ENCODE data around the gene DNAH7.

Gene DNAH7

DNA sequence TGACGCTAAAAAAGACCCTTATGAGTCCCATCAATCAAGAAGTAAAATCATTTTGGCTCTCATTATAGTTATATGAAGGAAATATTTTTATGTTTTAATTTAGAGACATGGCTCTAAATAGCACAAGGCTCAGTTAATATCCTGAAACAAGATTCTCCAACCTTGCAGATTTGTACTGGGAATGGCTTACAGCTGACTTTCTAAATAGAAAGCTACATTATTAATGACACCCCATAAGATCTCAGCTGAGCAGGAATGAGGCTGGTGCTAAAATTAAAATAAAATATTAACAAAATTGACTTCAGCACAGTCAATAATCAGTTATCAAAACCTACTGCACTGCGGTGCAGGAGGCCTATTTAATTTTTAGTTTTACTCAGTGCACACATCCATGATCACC is 274.8 kb downstream of the DNAH7 start:
- no peak for DNase-seq

DNA sequence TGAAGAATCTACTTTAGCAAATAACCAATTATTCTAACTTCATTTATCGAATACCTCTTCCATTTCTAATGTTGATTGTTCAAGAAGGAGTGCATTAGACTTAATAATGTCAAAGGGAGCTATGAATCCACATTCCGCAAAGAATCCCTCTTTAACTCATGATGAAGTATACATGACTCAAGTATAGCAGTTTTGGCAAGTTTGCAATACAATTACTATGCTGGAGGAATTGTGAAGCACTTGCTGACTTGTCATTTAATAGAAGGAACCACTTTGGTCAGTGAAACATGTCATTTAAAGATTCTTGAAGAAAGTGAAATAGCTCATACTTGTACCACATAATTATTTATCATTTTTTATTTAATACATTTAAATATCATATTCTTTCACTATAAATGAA is 286.5 kb downstream of the DNAH7 start:
- no peak for DNase-seq

DNA sequence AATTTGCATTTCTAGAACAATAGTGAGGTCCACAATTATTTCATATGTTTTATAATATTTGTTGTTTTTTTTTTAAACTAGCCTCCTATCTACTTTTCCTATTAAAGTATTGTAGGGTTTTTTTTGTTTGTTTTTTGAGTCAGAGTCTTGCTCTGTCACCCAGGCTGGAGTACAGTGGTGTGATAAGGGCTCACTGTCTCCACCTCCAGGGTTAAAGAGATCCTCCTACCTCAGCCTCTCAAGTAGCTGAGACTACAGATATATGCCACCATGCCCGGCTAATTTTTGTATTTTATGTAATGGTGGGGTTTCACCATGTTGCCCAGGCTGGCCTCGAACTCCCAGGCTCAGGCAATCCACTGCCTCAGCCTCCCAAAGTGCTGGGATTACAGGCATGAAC is 289.1 kb downstream of the DNAH7 start:
- no peak for DNase-seq

DNA sequence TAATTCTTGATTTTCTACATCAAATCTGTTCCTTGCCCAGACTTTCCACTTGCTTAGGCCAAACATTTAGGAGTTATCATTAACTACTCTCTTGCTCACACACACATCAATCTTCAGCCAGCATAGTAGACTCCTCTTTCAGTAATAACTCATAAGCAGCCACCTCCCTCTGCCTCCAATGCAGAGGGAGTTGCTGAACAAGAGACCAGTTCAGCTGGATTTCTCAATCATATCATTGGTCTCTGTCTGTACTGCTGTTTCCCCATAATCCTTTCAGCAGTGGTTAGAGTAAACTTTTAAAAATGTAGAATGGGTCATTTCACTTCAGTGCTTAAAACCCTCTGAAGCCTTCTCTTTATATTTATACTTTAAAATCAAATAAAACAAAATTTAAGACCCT is 298.7 kb downstream of the DNAH7 start:
- no peak for DNase-seq

DNA sequence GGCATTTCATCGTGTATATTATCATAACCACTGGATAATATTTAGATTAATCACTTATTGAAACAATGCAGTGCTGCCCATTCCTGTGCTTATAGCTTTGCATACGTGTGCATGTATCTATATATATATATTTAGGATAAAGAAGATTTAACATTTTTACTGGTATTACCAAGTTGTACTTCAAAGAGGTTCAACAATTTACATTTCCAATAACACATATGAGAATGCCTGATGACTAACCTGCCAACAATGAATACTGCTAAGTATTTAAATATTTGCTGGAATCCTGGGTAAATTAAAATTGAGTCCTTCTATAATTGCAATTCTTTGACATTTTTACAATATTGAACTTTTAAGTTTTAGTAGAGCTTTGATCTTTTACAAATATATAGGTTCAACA is 300.2 kb downstream of the DNAH7 start:
- no peak for DNase-seq

DNA sequence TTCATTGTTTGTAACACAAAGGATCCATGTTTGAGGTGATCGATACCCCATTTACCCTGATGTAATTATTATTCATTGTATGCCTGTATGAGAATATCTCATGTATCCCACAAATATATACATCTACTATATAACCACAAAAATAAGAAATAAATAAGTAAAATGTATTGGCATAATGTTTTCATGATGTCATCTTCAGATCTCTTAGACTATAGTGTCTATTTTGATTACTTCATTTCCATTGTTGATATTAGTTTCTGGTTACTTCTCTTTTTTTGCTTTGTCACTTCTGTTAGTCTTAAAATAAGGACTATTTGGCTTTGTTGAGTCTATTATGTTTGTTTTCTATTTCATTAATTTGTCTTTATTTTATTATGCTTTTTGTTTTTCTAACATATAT is 301.9 kb downstream of the DNAH7 start:
- DNase-seq, result no peak

DNA sequence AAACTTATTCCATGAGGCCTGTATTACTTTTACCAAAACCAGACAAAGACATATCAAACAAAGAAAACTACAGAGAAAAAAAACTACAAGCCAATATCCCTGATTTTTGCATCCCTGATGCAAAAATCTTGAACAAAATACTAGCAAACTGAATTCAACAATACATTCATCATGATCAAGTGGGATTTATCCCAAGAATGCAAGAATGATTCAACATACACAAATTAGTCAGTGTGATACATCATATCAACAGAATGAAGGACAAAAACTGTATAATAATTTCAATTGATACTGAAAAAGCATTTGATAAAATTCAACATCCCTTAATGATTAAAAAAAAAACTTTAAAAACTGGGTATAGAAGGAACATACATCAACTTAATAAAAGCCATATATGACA is 304.8 kb downstream of the DNAH7 start:
- DNase-seq, result no peak

DNA sequence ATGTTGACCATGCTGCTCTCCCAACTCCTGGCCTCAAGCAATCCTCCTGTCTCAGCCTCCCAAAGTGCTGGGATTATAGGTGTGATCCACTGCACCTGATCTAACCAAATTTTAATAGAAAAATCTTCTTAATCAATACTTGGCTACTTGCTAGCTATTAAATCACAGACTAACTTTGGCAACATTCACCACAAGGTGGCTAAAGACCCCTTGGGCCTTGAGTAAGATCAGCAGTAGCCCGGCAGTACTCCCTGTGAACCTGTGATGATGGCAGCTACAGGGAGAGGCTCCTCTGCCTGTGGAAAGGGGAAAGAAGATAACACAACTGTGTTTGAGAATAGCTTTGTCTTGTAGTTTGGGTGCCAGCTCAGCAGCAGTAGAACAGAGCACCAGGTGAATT is 308.8 kb downstream of the DNAH7 start:
- DNase-seq, result no peak

DNA sequence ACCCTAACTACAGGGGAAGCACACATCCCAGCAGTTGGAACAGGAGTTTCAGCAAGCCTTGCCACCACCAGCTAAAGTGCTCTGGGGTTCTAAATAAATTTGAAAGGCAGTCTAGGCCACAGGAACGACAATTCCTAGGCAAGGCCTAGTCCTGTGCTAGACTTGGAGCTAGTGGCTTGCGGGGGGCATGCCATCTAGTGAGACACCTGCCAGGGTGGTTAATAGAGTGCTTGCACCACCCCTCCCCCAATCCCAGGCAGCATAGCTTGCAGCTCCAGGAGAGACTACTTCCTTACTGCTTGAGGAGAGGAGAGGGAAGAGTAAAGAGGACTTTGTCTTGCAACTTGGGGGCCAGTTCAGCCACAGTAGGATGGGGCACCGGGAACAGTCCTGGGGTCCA is 309.8 kb downstream of the DNAH7 start:
- no peak for DNase-seq

DNA sequence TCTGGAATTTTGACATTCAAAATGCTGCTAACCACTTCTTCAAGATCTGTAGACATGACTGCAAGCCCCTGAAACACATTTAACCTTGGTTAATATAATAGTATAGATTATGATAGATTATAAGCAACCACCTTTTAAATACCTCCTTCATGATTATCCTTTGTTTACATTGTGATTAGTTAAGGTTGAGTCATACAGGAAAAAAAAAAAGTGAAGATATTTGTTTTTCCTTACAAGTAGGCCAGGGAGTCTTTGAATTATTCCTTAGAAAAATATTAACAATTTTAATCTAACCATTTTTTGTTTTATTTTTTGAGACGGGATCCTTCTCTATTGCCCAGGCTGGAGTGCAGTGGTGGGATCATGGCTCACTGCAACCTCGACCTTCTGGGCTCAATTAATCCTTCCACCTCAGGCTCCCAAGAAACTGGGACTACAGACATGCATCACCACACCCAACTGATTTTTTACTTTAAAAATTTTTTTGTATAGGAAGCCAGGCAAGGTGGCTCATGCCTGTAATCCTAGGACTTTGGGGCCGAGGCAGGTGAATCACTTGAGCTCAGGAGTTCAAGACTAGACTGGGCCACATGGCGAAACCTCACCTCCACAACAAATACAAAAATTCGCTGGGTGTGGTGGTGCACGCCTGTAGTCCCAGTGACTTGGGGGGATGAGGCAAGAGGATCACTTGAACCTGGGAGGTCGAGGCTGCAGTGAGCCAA is 312.3 kb downstream of the DNAH7 start:
- no peak for DNase-seq

DNA sequence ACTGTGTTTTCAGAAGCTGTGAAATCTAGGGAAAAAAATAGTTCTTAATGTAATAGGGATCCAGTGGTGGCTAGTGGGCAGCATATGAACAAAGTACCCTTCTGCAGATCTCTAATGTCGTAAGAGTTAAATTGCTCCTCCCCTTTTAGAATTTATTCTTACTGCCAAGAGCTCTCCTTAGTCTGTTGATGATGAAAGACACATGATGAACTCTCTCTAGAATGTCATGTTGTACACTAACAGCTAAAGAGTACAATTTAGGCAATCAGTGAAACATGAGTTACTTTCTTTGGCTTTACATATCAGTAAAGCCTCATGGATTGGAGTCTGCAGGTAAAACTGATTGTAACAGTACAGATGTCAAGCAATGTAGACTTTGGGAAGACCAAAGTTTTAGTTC is 327.4 kb downstream of the DNAH7 start:
- no peak for DNase-seq

DNA sequence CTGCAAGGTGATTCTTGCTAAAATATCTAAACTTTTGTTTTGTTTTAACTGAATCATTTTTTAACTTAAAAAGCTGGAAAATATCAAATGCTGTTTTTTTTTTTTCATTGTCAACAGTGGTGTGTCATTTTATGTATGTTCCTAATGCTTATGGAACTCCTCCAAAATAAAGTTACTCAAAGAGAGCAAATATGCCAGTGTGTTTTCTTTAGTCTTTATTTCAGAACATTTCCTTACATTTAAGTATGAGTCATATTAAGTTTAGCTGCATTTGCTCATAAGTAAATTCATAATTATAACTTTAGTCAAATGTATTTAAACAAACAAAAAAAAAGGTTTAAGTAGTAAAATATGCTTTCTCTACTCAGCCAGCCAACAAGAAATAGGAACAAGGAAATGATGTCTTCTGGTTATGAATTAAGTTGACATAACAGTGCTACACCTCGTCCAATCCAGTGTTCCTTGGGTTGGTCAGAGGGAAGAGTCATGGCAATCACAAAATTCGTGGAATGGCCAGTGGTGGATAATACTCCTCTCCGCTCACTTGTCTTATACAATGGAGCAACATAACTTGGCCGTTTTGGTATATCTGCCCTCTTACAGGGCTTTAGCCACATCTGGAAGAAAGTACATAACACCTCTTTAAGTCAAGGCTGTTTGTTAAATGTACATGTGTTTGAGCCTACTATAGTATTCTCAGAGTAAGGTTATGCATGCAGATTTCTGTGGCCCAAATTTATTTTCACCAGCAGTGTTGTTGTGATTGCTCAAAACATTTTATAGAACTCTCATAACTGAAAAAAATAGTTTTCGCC is 330.9 kb downstream of the DNAH7 start:
- no peak for DNase-seq

DNA sequence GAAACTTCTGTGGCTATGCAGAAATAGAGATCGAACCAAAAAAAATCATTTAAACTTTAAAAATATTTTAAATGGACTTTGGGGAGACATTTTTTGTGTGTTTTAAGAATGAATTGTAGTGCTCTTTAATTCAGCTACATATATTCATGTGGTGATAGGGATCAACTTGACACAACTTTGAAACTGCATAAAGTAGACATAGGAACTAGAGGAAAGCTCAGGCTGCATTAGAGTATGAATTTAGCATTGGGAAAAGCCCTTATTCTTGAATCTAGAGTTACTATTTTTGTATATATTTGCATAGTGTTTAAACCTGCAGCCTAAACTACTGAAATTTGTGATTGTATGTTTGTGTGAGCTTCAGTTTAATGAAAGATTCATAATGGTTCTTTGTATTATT is 333.3 kb downstream of the DNAH7 start:
- DNase-seq, result no peak

DNA sequence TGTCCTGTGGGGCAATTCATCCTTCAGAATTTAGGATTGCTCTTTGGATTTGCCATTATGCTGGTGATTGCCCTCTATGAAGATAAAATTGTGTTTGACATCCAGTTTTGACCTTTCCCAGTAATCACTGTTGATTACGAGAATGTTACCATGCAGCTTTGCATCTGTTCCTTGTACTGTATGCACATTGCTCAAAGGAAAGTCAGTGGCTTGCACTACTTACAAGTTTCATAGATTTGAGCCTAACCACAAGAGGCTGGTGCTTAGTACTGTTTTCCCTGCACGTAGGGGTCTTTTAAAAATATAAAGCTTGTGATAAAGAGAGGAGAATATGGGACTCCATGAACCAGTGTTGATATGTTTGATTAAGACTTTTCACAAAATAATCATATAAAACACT is 333.7 kb downstream of the DNAH7 start:
- DNase-seq, result no peak

DNA sequence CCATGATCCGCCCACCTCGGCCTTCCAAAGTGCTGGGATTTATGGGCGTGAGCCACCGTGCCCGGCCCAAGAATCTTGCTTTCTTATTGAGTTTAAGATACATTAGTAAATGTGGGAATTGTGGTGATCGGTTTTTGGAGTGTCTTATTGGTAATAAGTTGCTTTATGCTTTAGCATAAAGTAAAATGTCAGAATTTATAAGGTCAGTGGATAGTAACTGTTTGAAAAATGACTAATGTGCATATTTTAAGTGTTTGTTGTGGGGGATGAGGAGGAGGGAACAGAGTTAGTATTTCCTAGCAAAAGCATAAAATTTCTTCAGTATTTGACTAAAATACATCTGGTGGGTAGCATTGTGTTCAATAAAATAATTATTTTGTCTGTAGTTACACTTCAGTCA is 334.2 kb downstream of the DNAH7 start:
- no peak for DNase-seq

DNA sequence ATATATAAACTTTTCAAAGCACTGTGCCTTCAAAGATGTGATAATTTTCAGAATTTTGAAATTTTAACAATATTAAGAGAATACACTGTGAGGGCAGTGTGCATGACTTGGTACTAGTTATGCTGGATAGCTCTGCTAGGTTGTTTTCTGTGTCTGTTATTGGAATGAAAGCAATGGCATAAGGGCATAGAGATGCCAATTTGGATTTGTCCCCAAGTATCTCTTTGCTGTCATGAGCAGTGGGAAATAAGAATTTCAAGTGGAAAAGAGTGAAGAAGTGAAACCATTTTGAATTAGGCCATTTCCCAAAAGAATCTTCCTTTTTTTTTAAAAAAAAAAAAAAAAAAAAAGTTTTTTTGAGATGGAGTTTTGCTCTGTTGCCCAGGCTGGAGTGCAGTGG is 334.8 kb downstream of the DNAH7 start:
- DNase-seq, result no peak

DNA sequence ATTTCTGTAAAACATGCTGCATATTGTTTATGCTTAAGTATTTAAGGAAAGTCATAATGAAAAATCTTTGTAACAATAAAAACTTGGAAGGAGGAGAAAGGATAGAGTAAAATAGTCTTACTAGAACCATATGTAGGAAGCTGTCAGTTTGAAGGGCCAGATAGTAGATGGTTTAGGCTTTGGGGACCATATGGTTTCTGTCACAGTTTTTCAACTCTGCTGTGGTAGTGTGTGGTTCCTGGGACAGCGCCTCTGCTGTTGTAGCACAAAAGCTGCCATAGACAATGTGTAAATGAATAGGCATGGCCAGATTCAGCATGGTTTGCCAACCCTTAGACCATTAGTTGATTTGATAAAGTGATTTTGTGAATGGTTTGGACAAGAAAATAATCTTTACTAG is 336.1 kb downstream of the DNAH7 start:
- DNase-seq, result no peak

DNA sequence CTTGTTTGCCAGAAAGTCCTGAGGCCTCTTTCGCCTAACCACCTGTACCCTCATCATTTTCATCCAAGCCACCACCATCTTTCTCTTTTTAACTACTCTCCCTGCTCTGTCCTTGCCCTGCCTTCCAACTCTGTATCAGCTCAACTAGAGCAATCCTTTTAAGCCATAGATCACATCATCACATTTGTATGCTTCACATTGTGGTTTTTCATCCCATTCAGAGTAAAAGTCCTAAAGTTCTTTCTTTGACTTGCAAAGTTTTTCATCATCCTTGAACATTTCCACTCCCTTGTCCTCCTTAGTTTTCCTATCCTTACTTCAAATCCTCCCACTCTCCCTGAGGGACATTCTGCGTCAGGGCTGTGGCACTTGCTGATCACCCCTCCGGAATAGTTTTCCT is 337.7 kb downstream of the DNAH7 start:
- no peak for DNase-seq

DNA sequence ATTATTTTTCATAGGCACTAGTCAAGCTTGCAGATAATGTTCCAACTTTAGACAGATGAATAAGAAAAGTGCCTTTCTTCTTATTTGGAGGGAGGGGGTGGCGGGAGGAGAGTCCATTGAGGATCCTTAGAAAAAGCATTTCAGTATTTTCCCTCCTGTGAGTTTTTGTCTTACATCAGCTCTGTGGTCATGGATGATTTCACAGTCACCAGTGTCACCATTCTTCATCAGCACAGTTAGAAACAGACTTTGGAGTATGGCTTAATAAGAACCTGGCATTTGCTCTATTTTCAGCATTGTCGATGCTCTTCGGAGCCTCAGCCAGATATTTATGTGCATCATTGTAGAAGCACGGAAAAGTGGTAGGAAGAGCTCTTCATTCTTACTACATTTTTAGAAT is 341.5 kb downstream of the DNAH7 start:
- no peak for DNase-seq

DNA sequence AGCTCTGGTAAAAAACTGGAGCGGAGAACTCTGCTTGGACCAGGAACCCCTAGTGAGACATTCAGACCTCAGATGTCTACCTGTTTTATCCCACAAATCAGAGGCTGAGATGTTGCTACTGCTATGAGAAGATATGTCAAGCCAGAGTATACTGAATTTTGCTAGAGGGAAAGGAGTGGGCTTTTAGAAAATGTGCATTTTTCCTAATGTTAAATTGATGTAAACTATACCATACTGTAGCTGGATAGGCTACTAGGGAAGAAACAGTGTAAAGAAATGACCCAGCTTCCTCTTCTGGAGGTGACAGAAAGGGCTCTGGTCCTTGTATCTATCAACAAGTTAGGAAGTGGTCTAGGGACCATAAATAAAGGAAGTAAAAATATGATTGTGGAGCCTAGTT is 346.6 kb downstream of the DNAH7 start:
- no peak for DNase-seq

DNA sequence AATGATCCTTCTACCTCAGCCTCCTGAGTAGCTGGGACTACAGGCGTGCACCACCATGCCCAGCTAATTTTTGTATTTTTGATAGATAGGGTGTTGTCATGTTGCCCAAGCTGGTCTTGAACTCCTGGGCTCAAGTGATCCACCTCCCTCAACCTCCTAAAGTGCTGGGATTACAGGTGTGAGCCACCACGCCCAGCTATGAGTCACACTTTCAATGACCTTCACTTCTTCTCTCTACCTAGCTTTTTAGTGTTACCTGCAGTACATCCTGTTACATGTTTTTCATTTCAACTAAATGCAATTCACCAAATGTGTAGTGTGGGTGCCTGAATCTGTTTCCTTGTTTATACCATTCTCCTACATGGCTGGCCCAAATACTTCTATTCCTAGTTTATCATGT is 347.6 kb downstream of the DNAH7 start:
- DNase-seq, result no peak

DNA sequence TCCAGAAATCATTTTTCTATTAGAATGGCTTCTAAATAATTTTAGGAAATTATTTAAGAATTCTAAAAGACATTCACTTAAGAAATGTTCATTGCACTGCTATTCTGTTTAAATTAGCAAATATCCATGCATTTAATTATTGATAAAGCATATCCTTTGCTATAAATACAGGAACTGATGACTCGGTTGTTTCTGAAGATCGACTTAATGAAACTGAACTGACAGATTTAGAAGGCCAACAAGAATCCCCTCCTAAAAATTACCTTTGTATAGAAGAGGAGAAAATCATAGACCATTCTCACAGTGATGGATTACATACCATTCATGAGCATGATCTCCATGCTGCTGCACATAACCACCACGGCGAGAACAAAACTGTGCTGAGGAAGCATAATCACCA is 352.2 kb downstream of the DNAH7 start:
- DNase-seq, result no peak

DNA sequence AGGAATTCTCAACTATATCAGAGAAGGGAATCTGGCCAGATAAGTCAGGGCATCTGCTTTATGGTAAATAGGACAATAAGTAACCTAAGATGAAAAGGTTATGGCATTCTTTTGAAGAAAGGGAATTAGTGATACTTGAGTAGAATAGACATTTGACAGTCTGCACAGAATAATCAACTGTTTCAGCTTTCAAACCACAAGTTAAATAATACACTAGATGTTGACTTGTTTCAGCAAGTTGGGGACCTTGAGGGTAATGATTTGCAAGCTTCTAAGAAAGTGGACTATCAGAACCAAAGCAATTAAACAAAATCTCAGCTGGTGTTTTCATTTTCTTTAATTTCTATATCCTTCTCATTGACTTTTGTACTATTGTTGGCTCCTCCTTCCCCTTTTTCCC is 357.2 kb downstream of the DNAH7 start:
- DNase-seq, result no peak

DNA sequence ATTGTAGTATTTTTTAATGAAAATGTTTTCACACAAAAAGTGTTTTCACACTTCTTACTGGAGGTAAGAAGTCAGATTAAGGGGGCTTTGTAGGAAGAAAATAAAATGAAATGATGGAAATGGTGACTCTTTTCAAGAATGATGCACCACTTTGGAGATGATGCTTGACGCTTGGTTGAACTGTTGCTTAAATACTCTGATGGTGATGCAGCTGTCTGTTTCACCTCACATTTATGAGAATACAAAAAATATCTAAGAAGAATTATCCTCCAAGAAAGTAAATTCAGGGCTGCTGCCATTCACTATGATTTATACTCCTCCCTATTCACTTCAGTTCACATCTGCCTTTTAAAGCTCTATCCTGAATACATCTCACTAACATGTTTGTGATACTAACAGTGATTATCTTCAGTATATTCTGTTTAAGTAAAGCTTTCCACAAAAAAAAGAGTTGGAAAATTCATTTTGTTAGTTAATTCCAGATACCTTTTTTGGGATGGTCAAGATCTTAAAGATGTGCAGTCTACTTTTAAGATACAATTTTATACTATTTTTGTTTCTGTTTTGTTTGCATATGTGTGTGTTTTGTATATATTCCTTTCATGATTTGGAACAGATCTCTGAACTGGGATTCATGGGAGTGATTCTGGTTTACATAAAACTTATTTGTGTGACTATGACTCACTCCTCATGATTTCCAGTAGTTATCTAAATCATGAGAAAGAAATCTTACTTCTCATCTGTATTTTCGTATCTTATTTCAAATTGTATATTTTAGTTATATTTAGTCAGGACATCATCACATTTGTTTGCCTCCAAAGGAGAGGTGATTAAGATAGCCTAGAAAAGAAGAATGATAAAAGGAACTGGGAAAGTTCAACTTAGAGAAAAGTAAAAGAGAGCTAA is 358.5 kb downstream of the DNAH7 start:
- DNase-seq, result no peak
